D341Med (cell line): Measurements from ENCODE around the gene OR10D3.
"Not testable (repeated sequence)": the region's sequence is repeated elsewhere in the genome, so short reads cannot be mapped to it uniquely, and the experiment has no call there.

ENCODE experiments used
- DNase-seq: peaks from one replicate; pipeline ENCODE4 v3.0.0; 2012; ENCODE audit warnings: low spot score

OR10D3 gene

DNA sequence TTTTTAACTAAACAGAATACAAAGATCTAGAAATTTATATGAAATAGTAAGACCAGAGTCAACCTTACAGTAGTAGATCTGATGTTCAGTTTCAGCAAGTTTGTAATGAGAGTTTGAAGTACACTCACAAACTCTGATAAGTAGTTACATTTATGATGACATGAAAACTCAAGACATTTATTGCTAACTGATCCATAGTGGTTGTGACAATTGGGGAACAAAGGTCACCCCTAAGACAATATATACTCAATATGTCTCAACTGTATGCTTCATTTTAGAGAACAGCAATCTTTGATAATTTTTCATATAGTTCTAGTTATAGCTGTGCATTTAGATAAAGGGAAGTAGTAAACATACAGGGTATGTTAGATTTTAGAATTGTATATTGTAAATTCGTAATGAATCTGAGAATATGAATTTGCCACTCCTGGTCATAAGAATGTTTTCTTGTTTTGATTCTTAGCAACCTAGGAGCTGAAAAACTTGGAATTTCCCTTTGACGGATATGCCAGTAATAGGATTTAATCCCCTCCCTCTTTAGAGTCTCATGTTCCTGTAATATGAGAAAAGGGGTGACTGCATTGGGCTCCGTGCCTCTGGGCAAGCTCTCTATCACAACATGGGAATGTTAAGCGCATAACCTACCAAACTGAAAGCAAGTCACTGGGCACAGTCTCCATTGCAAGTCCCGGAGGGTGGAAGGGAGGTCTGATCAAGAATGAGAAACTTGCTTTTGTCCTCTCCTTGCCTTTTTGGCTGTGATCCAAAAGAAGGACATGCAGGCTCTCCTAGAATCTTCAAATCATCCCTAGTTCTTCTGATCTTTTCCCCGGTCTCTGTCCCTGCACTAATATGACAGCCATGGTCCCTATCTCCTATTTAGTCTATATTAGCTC, 11.4 kb downstream of the OR10D3 start:
- no peak for DNase-seq

DNA sequence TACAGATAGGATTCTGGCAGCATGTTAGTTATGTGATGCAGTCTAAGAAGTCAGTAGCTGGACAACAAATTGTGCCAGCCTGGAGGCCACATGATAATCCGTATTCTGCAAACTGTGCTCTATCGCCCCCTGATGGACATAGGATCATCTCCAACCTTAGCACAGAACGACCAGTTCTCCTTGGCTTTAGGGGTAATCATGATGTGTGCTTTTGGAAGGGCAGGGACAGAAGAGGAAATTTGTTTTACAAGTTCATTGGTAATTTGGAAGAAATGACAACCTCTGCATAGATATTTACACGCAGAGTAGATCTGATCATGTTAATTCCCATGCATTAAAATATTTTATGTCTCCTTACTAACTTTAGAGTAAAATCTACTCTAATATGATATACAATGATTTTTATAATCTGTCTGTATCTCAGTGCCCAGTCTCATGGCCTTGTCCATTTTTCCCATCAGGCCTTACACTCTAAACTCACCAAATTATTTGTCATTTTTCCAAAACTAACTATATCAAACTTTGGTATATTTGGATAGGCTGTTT, 12.1 kb downstream of the OR10D3 start:
- DNase-seq: peak; percentile 51

DNA sequence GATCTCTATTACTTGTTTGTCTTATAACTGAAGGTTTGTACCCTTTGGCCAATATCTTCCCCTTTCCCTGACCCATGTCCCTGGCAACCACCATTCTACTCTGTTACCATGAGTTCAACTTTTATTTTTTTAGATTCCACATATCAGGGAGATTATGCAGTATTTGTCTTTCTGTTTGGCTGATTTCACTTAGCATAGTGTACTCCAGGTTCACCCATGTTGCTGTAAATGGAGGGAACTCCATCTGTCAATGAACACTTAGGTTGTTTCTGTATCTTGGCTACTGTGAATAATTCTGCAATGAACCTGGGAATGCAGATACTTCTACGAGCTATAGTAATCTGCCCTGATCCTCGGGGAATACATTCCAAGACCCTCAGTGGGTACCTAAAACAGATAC, 14.9 kb downstream of the OR10D3 start:
- DNase-seq: no peak

DNA sequence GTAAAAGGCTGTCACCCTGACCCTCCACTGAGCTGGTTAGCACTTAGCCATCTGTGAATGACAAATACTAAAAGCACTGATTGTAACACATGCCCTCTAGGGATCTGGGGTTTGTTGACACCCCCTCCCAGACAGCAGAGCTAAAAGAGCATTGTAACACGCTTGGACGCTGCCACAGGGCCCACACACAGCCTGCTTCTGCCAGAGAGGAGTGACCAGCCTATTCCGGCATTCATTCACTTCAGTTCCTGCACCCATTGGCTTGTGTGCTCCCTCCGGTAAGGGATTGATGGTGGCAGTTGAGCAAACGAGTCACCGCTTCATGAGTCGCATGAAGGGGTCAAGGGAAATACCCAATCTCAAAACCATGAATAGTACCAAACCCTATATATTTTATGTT, 15.8 kb downstream of the OR10D3 start:
- DNase-seq: no peak

DNA sequence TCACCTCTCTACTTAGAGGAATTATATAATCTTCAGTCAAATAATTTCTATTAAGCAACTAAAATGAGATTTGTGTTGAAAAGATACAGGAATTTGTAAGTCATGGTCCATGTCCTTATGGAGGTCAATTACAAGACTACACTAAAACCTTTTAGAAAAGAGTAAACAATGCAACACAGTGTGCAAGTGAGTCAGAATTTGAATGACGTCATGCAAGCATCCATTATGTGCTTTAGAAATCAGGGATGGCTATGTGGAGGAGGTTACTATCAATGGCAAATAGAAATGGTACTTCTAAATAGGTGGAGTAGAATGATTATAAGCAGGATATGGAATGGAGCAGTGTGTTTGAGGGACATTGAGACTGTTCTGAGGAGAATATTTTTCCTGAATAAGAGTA, 16.6 kb downstream of the OR10D3 start:
- DNase-seq: no peak

DNA sequence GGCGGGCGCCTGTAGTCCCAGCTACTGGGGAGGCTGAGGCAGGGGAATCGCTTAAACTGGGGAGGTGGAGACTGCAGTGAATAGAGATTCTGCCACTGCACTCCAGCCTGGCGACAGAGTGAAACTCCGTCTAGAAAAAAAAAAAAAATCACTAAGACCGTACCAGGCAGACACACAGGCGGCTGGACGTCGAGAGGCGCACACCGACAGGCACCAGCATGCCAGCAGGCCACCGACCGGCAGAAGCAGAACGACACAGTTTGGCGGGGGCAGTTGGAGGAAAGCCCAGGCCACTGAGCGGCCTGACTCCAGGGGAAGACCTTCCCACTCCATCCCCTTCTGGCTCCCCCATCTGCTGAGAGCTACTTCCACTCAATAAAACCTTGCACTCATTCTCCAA, 17.5 kb downstream of the OR10D3 start:
- DNase-seq: no peak

DNA sequence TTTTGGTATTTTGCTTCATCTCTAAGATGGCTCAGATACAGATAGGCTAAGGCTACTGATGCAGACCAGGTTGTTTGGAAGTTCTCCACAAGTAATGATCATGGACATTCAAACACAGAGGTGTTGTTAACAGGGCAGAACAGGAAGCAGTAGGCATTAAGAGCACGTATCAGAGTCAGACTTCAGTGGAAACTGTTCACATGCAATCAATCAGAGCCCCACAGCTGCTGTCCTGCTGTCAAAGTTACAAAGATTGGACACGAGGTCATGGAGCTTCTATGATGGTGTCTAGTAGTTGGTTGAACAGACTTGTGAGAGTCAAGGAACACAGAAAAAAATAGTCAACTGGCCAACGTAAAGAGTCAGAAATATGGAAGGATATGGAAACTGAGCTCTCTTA, 19.8 kb downstream of the OR10D3 start:
- DNase-seq: no peak

DNA sequence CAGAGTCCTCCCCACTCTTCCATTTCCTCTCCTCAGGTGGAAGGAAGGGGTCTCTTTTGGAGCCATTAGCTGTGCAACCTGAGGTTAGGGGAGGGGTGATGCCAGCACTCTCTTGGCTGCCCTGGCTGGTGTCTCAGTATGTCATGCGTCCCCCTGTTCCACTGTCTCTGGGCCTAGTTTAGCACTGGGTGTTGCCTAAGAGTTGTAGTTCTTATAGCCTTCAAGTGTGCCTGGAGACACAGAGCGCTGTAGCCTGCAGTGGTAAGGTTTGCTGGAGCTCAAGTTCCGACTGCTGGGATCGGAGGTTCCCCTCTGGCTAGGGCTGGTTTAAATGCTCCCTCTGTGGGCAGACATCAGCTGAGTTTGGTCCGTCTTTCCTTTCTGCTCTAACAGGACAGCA, 20.9 kb downstream of the OR10D3 start:
- no peak for DNase-seq

DNA sequence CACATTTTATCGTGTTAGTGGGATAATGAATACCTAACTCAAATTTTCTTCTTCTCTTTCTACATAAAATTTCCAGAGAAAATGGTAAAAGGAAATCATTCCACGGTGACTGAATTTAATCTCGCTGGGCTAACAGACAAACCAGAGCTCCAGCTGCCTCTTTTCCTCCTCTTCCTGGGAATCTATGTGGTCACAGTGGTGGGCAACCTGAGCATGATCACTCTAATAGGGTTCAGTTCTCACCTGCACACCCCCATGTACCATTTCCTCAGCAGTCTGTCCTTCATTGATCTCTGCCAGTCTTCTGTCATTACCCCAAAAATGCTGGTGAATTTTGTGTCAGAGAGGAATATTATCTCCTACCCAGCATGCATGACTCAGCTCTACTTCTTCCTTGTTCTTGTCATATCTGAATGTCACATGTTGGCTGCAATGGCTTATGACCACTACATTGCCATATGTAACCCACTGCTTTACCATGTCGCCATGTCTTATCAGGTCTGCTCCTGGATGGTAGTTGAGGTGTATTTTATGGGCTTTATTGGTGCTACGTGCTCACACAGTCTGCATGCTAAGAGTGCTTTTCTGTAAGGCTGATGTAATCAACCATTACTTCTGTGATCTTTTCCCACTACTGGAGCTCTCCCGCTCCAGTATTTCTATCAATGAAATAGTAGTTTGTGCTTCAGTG, 24.1 kb downstream of the OR10D3 start:
- DNase-seq: no peak

DNA sequence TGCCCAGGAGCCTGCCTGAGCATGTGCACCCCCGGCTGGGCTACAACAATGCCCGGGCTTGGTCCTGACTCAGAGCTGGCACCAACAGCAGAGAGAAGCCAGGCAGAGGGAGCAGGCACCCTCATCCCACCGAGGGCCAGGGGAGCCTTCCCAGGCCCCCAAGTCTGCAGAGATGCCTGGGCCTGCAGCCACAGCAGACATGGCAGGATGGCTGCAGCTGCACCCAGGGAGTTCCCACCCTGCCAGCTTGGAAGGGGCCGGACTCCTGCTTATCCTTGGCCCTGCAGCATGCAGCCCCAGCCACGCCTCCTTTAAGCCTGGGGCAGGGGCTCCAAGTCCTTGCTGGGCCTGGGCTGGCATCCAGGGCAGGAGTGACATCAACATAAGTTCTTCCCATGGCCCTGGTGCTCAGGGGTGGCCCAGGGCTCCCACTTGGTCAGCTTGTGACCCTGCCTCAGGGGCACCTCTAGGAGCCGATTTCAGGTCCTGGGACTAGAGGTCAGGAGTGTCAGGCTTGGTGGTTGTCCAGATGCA, 26.7 kb downstream of the OR10D3 start:
- no peak for DNase-seq

DNA sequence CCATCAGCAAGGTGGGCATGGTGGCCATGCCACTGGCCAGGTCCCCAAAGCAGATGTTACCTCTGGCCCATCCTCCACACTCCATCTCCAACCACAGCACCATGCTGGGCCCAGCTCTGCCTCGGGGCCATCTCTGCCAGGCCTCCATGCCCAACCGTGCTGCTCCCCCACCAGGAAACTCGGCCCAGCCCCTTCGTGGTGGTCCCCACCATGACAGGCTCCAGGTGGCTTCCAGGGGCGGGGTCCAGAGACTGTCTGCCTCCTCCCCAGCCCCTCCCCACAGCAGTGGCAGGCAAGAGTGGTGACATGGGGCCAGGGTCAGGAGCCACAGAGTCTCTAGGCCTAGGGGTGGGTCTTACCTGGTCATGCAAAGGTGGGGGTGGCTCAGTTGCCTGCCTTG, 27.3 kb downstream of the OR10D3 start:
- DNase-seq: no peak

DNA sequence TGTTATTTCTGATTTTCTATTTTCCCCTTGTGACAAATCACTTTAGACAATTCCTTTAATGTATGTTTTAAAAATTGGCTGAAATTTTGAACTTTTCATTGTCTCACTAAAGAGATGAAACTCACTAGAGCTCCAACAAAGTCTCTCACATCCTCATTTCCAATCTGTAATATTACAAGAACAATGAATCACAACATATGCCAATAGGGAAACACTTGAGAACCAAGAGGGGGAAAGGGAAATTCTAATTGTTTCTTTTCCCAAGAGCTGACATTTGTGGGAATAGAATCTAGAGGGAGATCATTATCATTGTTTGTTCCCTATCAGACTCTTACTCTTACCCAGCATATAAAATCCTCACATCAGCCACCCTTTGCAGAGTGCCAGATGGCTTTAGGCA, 28.2 kb downstream of the OR10D3 start:
- no peak for DNase-seq

DNA sequence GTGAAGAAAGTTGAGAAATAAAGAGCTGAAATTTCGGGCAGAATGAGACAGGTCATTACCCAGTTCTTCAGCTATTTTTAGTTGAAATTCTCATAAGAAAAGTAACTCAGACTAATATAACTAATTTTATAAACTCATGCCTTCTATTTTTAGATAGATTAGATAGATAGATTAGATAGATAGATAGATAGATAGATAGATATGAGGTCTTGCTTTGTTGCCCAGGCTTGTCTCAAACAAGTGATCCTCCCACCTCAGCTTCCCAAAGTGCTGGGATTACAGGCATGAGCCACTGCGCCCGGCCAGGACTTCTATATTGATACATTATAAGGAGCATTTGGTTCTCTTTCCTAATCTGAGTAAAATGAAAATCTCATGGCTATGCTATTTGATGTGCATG, 30.9 kb downstream of the OR10D3 start:
- no peak for DNase-seq

DNA sequence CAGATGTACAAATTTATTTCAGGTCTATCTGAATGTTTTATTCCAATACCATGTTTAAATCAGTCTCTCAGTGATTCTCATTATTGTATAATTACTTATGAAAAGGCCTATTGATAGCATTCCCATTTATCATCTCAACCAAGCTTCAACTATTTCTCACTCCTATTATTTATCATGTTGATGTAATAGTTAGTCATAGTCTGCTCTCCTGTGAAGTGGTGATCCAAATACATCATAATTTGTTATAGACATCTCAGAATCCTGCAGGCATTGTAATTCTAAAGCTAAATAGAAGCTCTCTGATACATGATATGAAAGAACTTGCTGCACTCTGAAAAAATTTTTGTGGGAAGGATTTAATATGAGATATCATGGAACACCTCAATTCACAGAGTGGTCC, 36.0 kb downstream of the OR10D3 start:
- DNase-seq: no peak

DNA sequence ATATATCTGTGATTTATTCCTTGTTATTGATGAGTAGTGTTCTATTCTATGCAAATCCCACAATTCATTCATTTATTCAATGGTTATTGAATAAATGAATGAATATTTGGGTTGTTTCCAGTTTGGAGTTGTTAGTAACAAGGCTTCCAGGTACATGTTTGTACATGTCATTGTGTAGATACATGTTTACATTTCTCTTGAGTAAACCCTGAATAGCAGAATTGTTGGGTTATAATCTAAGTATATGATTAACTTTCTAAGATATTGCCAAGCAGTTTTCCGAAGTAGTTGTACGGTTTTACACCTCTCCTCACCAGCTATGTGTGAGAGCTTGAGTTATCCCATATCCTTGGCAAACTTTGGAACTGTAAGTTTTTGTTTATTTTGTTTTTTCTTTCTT, 39.3 kb downstream of the OR10D3 start:
- no peak for DNase-seq

DNA sequence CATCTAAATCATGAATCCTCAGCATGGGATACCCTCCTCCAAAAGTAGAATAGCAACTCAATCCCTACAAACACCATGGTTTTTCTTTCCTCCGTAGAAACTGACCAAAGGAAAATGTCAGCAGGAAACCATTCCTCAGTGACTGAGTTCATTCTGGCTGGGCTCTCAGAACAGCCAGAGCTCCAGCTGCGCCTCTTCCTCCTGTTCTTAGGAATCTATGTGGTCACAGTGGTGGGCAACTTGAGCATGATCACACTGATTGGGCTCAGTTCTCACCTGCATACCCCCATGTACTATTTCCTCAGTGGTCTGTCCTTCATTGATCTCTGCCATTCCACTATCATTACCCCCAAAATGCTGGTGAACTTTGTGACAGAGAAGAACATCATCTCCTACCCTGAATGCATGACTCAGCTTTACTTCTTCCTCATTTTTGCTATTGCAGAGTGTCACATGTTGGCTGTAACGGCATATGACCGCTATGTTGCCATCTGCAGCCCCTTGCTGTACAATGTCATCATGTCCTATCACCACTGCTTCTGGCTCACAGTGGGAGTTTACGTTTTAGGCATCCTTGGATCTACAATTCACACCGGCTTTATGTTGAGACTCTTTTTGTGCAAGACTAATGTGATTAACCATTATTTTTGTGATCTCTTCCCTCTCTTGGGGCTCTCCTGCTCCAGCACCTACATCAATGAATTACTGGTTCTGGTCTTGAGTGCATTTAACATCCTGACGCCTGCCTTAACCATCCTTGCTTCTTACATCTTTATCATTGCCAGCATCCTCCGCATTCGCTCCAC, 41.7 kb downstream of the OR10D3 start:
- DNase-seq: not testable (repeated sequence)

DNA sequence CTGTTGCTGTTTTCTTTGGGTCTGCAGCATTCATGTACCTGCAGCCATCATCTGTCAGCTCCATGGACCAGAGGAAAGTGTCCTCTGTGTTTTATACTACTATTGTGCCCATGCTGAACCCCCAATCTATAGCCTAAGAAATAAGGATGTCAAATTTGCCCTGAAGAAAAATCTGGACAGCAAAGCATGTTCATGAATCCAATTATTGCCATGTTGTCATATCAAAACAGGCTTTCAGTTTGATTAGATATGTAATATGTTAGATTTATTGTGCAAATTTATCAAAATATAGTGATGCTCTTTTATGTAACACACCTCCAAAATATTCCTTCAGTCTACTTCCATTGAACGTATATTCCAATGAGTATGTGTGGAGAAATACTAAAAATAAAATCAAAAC, 42.3 kb downstream of the OR10D3 start:
- DNase-seq: no peak

DNA sequence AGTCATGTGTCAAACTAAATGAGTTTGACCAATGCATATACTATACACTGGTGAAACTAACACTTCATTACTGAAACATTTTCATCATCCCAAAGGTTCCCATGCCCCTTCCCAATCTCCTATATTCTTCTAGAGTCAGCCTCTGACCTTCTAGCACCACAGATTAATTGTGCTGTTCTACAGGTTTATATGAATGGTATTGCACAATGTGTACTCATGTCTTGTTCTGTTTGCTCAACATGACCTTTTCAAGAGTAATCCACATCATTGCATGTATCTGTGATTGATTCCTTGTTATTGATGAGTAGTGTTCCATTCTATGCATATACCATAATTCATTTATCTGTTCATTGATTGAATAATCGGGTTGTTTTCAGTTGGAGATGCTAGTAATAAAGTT, 50.2 kb downstream of the OR10D3 start:
- DNase-seq: no peak
